ENCODE data around the gene MAML3.

- no peak for TF ChIP-seq TAF1 (IDR thresholded peaks at IDR 0.05; ENCODE audit: borderline replicate concordance, insufficient read depth, low read length)
- TF ChIP-seq POLR2AphosphoS5 (IDR thresholded peaks at IDR 0.05; ENCODE audit: low read depth, low read length) = no peak
These were observed 233.4 kb downstream of the MAML3 start for GRCh38 chr4:139920486-139921002.
